K562 (cell line): Measurements from ENCODE around the gene ENOX2. TPM values are rescaled to one million over a fixed set of nuclear protein-coding genes. Genes with fewer than 3 reads are reported as not detected.
A peak's percentile ranks its signal among the peaks of the same experiment; 100 is the strongest.

Source experiments
- ATAC-seq: fragments of 200-7000 bp; cut with Tn5 transposase; 3 replicates; pipeline ENCODE4 v1.9.1; 2020; ENCODE audit warnings: moderate library complexity
- BruUV-seq: library from RNA; stranded (reverse); fragments of 400-500 nt; replicated peaks from 2 replicates; lab custom pipeline; 2021; lab: Mats Ljungman, UMichigan
- CTCF ChIA-PET: fragments of 300-600 bp; formaldehyde crosslinking; extraction: SDS; loops from one replicate; lab custom pipeline; 2021; ENCODE audit warnings: low intra/inter-chr PET ratio; lab: Yijun Ruan, JAX
- POLR2A ChIA-PET: fragments of 300-600, 350-650 bp; sonication (Branson Sonifier 250); formaldehyde crosslinking; extraction: SDS; loops from one replicate; lab custom pipeline; 2021; ENCODE audit warnings: antibody characterized with exemption, inconsistent platforms; lab: Yijun Ruan, JAX
- DNase-seq, 4 experiments: peaks; one replicate each; pipeline versions ENCODE4 v3.0.0 to v3.0.0-alpha.2; 2011 to 2018; ENCODE audit warnings: low spot score in 3 of 4, mixed read lengths in 3 of 4; ENCODE audit errors: extremely low read depth in 1 of 4
- FAIRE-seq: peaks from 2 replicates; lab custom pipeline; 2011; peaks lifted over from hg19 to GRCh38; lab: Jason Lieb, UNC
- H2AFZ ChIP-seq: 2 replicates; pipeline ENCODE4 v1.6.0; 2011; ENCODE audit warnings: low read depth, low read length, control low read depth, inconsistent platforms
- H3K27ac ChIP-seq: fragments of 200-600 bp; 3 replicates; pipeline ENCODE4 v1.8.0; 2011; ENCODE audit warnings: low read depth, mild to moderate bottlenecking, control low read depth, inconsistent platforms, low read length, moderate library complexity, mixed read lengths; ENCODE audit errors: extremely low read depth
- H3K27me3 ChIP-seq, 2 experiments: fragments of 300-600 bp in 1 of 2; 2 replicates in 1 of 2; 3 replicates in 1 of 2; pipeline versions ENCODE4 v1.6.0 to v1.8.0; 2011; ENCODE audit warnings: inconsistent platforms in 2 of 2, low read length in 2 of 2, mild to moderate bottlenecking in 1 of 2, mixed read lengths in 1 of 2, moderate library complexity in 1 of 2; ENCODE audit not compliant: control insufficient read depth in 2 of 2, insufficient read depth in 2 of 2
- H3K36me3 ChIP-seq: fragments of 300-600 bp; 3 replicates; pipeline ENCODE4 v1.8.0; 2011; ENCODE audit warnings: mild to moderate bottlenecking, low read length, inconsistent platforms; ENCODE audit not compliant: control insufficient read depth, insufficient read depth
- H3K4me1 ChIP-seq, 2 experiments: fragments of 200-600 bp in 1 of 2; replicated peaks in 1 of 2; 2 replicates in 1 of 2; 3 replicates in 1 of 2; pipeline versions ENCODE4 v1.5.1 to v1.8.0; 2011; ENCODE audit warnings: inconsistent platforms in 2 of 2, low read length in 2 of 2, mild to moderate bottlenecking in 1 of 2, mixed read lengths in 1 of 2, moderate library complexity in 1 of 2; ENCODE audit not compliant: control insufficient read depth in 2 of 2, insufficient read depth in 2 of 2
- H3K4me2 ChIP-seq: 2 replicates; pipeline ENCODE4 v1.6.1; 2011; ENCODE audit warnings: low read length, control low read depth, inconsistent platforms, mixed read lengths; ENCODE audit not compliant: insufficient read depth
- H3K4me3 ChIP-seq: fragments of 200-600 bp; sonication (generic), shearing (Covaris generic); 2 replicates; pipeline ENCODE4 v1.5.1; 2016; ENCODE audit warnings: control low read depth, inconsistent platforms
- H3K79me2 ChIP-seq: fragments of 200-600 bp; 3 replicates; pipeline ENCODE4 v1.8.0; 2011; ENCODE audit warnings: low read length, inconsistent platforms; ENCODE audit not compliant: control insufficient read depth, insufficient read depth
- H3K9ac ChIP-seq, 2 experiments: 2 replicates each; pipeline versions ENCODE4 v1.6.0 to v1.6.1; 2011; ENCODE audit warnings: low read depth in 2 of 2, low read length in 2 of 2, control low read depth in 1 of 2, inconsistent platforms in 1 of 2, mild to moderate bottlenecking in 1 of 2, mixed read lengths in 1 of 2; ENCODE audit not compliant: insufficient read depth in 1 of 2
- H3K9me1 ChIP-seq: one replicate; pipeline ENCODE4 v1.6.0; 2011; ENCODE audit warnings: inconsistent platforms, mild to moderate bottlenecking, low read length, moderate library complexity; ENCODE audit not compliant: control insufficient read depth, insufficient read depth
- H3K9me3 ChIP-seq: replicated peaks from 2 replicates; pipeline ENCODE4 v1.5.1; 2011; ENCODE audit warnings: low read depth, low read length, inconsistent platforms; ENCODE audit not compliant: control insufficient read depth, insufficient read depth
- H4K20me1 ChIP-seq: replicated peaks from 2 replicates; pipeline ENCODE4 v1.6.1; 2011; ENCODE audit warnings: low read length, inconsistent platforms, mixed read lengths; ENCODE audit not compliant: control insufficient read depth, insufficient read depth
- GATAD2A ChIP-seq: fragments of 450-650 bp; IDR thresholded peaks from 2 replicates; pipeline ENCODE4 v1.6.1; 2017
- GMEB1 ChIP-seq: fragments of 250-450 bp; sonication (Bioruptor Pico); IDR thresholded peaks from 2 replicates; pipeline ENCODE4 v1.4.0; 2020; ENCODE audit warnings: mild to moderate bottlenecking
- KLF1 ChIP-seq: fragments of 450-650 bp; IDR thresholded peaks from 2 replicates; pipeline ENCODE4 v1.6.1; 2016; ENCODE audit warnings: missing genetic modification characterization, missing compliant biosample characterization
- MAFG ChIP-seq: fragments of 450-650 bp; conservative IDR thresholded peaks from 2 replicates; pipeline ENCODE4 v1.6.1; 2016; ENCODE audit warnings: missing genetic modification characterization, missing compliant biosample characterization
- NFIX ChIP-seq: fragments of 250-450 bp; sonication (Bioruptor Pico); IDR thresholded peaks from 2 replicates; pipeline ENCODE4 v1.4.0; 2020; ENCODE audit warnings: low read depth, mild to moderate bottlenecking, moderate library complexity
- PHF8 ChIP-seq: fragments of 200-600 bp; sonication (generic); IDR thresholded peaks from 2 replicates; pipeline ENCODE4 v1.6.1; 2012; ENCODE audit warnings: mixed run types, mild to moderate bottlenecking, inconsistent platforms, low read length, moderate library complexity, borderline replicate concordance
- STAT6 ChIP-seq: sonication (generic); formaldehyde crosslinking; IDR thresholded peaks from 2 replicates; pipeline ENCODE4 v1.8.1; 2023; ENCODE audit warnings: mild to moderate bottlenecking, missing genetic modification reagents
- TAF9B ChIP-seq: fragments of 450-650 bp; IDR thresholded peaks from 2 replicates; pipeline ENCODE4 v1.6.1; 2018; ENCODE audit warnings: mild to moderate bottlenecking; ENCODE audit not compliant: partially characterized antibody
- ZNF146 ChIP-seq: IDR thresholded peaks from one replicate; pipeline ENCODE4 v1.6.1; 2018; ENCODE audit warnings: missing compliant biosample characterization; ENCODE audit not compliant: unreplicated experiment
- ZNF282 ChIP-seq: sonication (generic); formaldehyde crosslinking; IDR thresholded peaks from 2 replicates; pipeline ENCODE4 v1.8.1; 2023; ENCODE audit warnings: missing genetic modification reagents
- WGBS: fragments of 100-300 bp; shearing (Covaris generic); methylation state at CpG from one replicate; pipeline ENCODE4 v1.1.6; 2016; ENCODE audit warnings: low coverage, mixed read lengths; ENCODE audit not compliant: insufficient coverage; ENCODE audit errors: missing lambda C conversion rate; 5-methylcytosine and 5-hydroxymethylcytosine counted together
- in situ Hi-C: fragments of 300-500 bp; cut with MboI; formaldehyde crosslinking; loops from 4 replicates; pipeline ENCODE4 v1.15.0; 2018; ENCODE audit warnings: inconsistent platforms, mixed read lengths
- intact Hi-C: fragments of 100-400 bp; cut with micrococcal nuclease; formaldehyde crosslinking; loops from 2 replicates; pipeline ENCODE4 v1.14.2; 2022
- polyA plus RNA-seq, 8 experiments: library from polyadenylated mRNA; depleted of rRNA in 4 of 8; stranded (reverse) in 5 of 8; unstranded in 3 of 8; fragments of >200 nt; fragmentation: Nextera tagmentation in 2 of 8; fragmentation: Illumina TruSeq in 1 of 8; extraction: Ambion mirVana in 2 of 8; extraction: Trizol in 1 of 8; gene quantifications; 2 replicates each; pipeline versions ENCODE4 v1.2.1 to v1.2.3, GENCODE V29; 2011 to 2014; ENCODE audit warnings: inconsistent platforms in 1 of 8, missing spikeins in 1 of 8
- total RNA-seq, 7 experiments: library from RNA; depleted of rRNA in 6 of 7; stranded (reverse); fragments of >200 nt in 6 of 7; fragmentation: Illumina TruSeq in 2 of 7; extraction: Trizol in 2 of 7; gene quantifications; 2 replicates each; pipeline versions ENCODE4 v1.2.1 to v1.2.3, GENCODE V29; 2011 to 2021; ENCODE audit warnings: low replicate concordance in 1 of 7

The ENOX2 gene
- total and polyA plus RNA-seq, 9 of the 15 experiments (the other 6 are each of a cell fraction or from before 2014, with no cell fraction given): 6.1 to 24.0 (median 13.8) TPM

- no peak for TF ChIP-seq GATAD2A
- no peak for TF ChIP-seq STAT6 (CRISPR knock-in tag)
- TF ChIP-seq NFIX (CRISPR knock-in tag): no peak
- TF ChIP-seq, all 486 proteins: peak for 57
These were observed 146.8 kb downstream of the ENOX2 start (continued) for GRCh38 chrX:130756233-130756632.

- TF ChIP-seq TAF9B: no peak
- TF ChIP-seq ZNF146: peak; percentile 90
- TF ChIP-seq GMEB1 (CRISPR knock-in tag): no peak
- no peak for TF ChIP-seq ZNF282 (CRISPR knock-in tag)
- TF ChIP-seq PHF8: no peak
- TF ChIP-seq KLF1 (tag): no peak
- no peak for TF ChIP-seq MAFG
- TF ChIP-seq, all 486 proteins: peak for 1
- H3K36me3 ChIP-seq: no peaks in the 10 kb centered on the region
- H3K4me3 ChIP-seq: no peak overlapping the region
- no peaks in the 10 kb centered on the region for H3K79me2 ChIP-seq
- no peak overlapping the region for H3K27ac ChIP-seq
- no peaks in the 10 kb centered on the region for H4K20me1 ChIP-seq
- intact Hi-C loops: loop anchor here (10.0 kb wide), 1 partner anchor 180 kb away; no protein-coding TSS in a partner anchor
- FAIRE-seq: no peak
- no peaks in the 10 kb centered on the region for H3K27me3 ChIP-seq
- H3K4me1 ChIP-seq: peaks cover 32 to 60% of the 10 kb centered on the region in 2 experiments; a peak in 4 of 5 replicates
- no peak overlapping the region for H2AFZ ChIP-seq
- ChIA-PET CTCF (no interaction called here), POLR2A (no interaction called here)
- no peak overlapping the region for H3K4me2 ChIP-seq
- ATAC-seq: no peak
- DNase-seq: no peak
- 75% methylated on average over 1 of the region's 1 CpG for WGBS
- in situ Hi-C loops: no loop called here
- H3K9ac ChIP-seq: no peak overlapping the region
- no peaks in the 10 kb centered on the region for H3K9me3 ChIP-seq
- no TSS peak for BruUV-seq
- H3K9me1 ChIP-seq: no peaks in the 10 kb centered on the region
These were observed 148.7 kb downstream of the ENOX2 start for GRCh38 chrX:130754353-130754752.
